AG04449 (cell line): ENCODE data around the gene A1BG.

Experiments
- CTCF ChIA-PET: fragments of 350-600 bp; formaldehyde crosslinking; extraction: SDS; loops from one replicate; lab custom pipeline; 2021; ENCODE audit warnings: antibody characterized with exemption; lab: Yijun Ruan, JAX
- POLR2A ChIA-PET: fragments of 400-600, 350-600 bp; formaldehyde crosslinking; extraction: SDS; loops from one replicate; lab custom pipeline; 2020; ENCODE audit warnings: antibody characterized with exemption, inconsistent platforms; lab: Yijun Ruan, JAX
- DNase-seq: peaks from one replicate; pipeline ENCODE4 v3.0.0-alpha.2; 2010; ENCODE audit warnings: low read depth, low spot score
- H3K4me3 ChIP-seq: 2 replicates; pipeline ENCODE4 v1.5.1; 2011; ENCODE audit warnings: low read depth, mild to moderate bottlenecking, control low read depth, low read length
- TF ChIP-seq, protein P1 (sequence below): IDR thresholded peaks from one replicate; pipeline ENCODE4 v1.5.1; 2011; ENCODE audit warnings: mild to moderate bottlenecking, moderate library complexity, low read length, control low read depth, inconsistent platforms; ENCODE audit not compliant: insufficient read depth; ENCODE audit errors: missing control alignments

The A1BG gene

DNA sequence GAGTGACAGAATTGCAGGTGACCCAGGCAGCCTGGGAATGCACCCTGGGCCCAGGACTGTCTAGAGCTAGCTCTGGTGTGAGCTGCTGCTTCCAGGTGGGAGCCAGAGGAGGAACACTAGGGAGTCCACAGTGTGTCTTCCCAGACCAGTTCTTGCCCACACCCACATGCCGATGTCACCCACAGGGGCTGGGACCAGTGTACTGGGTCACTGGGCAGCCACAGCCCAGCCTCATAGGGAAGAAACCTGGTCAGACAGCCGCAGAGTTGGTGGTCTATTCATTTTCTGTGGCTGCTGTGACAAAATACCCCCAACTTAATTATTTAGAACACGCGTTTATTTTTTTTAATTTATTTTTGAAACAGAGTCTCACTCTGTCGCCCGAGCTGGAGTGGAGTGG lies 45.3 kb upstream of the A1BG start:
- no peak for DNase-seq
- POLR2A ChIA-PET, result no interaction called here
- no peak overlapping the region for H3K4me3 ChIP-seq
- TF ChIP-seq, protein P1, sequence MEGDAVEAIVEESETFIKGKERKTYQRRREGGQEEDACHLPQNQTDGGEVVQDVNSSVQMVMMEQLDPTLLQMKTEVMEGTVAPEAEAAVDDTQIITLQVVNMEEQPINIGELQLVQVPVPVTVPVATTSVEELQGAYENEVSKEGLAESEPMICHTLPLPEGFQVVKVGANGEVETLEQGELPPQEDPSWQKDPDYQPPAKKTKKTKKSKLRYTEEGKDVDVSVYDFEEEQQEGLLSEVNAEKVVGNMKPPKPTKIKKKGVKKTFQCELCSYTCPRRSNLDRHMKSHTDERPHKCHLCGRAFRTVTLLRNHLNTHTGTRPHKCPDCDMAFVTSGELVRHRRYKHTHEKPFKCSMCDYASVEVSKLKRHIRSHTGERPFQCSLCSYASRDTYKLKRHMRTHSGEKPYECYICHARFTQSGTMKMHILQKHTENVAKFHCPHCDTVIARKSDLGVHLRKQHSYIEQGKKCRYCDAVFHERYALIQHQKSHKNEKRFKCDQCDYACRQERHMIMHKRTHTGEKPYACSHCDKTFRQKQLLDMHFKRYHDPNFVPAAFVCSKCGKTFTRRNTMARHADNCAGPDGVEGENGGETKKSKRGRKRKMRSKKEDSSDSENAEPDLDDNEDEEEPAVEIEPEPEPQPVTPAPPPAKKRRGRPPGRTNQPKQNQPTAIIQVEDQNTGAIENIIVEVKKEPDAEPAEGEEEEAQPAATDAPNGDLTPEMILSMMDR, result no peak
- CTCF ChIA-PET, result no interaction called here

DNA sequence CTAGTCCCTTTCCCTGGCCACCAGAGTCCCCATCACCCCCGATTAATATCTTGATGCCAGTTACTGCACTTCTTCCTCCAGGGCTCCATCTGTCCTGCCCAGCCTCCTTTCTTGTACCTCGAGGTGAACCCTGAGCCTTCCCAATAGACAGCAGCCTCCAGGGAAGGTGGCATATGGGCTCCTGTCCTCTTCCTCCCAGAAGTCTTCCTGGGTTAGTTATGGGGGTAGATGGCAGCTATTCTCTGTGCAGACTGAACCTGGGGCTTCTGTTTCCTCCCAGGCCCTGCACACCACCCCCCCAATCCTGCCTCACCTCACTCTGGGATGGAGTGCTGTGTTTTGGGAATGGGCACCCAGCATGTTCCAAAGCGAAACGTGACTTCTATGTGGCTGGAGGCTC lies 44.8 kb upstream of the A1BG start:
- ChIA-PET POLR2A (no interaction called here), CTCF (no interaction called here)
- no peak for DNase-seq
- TF ChIP-seq, protein P1, result no peak
- no peak overlapping the region for H3K4me3 ChIP-seq

DNA sequence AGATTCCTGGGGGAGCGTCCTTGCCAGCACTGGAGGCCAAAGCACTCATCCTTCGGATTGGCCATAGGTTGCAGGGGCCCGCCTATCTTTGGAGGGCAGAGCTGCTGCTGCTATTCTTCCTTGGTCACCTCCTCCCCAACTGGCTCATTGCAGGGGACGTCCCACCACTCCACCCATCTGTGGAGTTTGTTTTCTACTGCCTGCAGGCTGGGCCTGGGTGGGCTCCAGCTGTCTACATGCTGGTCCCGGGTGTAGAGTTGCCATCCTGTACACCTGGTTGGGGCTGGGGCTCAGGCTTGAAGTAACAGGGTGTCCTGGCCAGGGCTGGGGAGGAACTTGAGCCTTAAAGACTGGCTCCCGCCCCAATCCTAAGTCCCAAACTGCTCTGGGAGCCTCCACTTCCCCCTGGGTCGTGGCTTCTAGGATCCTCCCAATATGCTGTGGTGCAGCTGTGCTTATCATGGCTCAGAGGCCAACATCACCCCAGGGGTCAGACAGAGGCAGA lies 44.3 kb upstream of the A1BG start:
- H3K4me3 ChIP-seq, result no peak overlapping the region
- DNase-seq, result no peak
- ChIA-PET POLR2A (no interaction called here), CTCF (no interaction called here)
- TF ChIP-seq, protein P1, result no peak

DNA sequence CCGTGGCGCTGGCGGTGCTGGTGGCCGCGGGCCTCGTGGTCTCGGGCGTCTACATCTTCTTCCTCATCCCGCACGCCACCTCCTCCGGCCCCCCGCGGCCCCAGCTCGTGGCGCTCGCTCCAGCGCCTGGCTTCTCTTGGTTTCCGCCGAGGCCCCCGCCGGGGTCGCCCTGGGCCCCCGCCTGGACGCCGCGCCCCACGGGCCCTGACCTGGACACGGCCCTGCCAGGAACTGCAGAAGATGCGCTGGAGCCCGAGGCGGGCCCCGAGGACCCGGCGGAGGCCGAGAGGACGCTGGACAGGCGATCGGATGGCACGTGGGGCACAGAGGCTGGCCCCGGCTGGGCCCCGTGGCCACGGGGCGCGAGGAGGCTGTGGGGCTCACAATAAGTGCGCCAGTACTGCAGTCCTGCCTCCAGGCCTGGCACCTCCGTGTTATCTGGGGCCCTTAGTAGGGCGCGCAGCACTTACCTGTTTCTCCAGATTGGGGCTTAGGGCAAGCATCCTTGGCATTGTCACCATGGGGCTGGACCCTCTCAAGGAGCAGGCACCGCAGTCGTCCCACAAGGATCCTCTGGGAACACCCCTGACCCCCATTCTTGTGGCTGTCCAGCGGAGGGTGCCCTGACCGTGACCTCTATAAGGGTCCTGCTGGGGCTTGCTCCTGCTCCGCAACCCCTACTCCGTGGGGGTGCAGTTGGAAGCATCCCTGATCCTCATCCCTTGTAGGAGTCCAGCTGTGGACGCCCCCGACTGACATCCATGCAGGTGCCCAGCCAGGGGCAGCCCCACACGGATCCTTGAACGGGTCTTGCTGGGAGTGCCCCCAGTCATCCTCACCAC lies 43.6 kb upstream of the A1BG start:
- CTCF ChIA-PET, result no interaction called here
- no peak overlapping the region for H3K4me3 ChIP-seq

GRCh38 chr19:58395979-58396627 lies 42.8 kb upstream of the A1BG start:
- DNase-seq, result no peak
- ChIA-PET POLR2A (interaction anchor here (1.0 kb wide), 1 partner anchor 13 kb away, joined by 3 read pairs; the partner anchor contains the start of gene ZNF584), CTCF (no interaction called here)
- TF ChIP-seq, protein P1, result no peak
- H3K4me3 ChIP-seq, result no peak overlapping the region

More for the DNA sequence above, 43.6 kb upstream of the A1BG start:
- POLR2A ChIA-PET, result interaction anchor here (1.0 kb wide), 1 partner anchor 12 kb away, joined by 3 read pairs; the partner anchor contains the start of gene ZNF584
- TF ChIP-seq, protein P1, result no peak
- DNase-seq, result no peak
